HG03066 (cell line): ENCODE data around the gene SYN1.

Source experiments
- ATAC-seq: cut with Tn5 transposase; IDR thresholded peaks from one replicate; pipeline ENCODE4 v1.9.1; 2021; ENCODE audit warnings: low read depth; ENCODE audit not compliant: unreplicated experiment

Gene SYN1

DNA sequence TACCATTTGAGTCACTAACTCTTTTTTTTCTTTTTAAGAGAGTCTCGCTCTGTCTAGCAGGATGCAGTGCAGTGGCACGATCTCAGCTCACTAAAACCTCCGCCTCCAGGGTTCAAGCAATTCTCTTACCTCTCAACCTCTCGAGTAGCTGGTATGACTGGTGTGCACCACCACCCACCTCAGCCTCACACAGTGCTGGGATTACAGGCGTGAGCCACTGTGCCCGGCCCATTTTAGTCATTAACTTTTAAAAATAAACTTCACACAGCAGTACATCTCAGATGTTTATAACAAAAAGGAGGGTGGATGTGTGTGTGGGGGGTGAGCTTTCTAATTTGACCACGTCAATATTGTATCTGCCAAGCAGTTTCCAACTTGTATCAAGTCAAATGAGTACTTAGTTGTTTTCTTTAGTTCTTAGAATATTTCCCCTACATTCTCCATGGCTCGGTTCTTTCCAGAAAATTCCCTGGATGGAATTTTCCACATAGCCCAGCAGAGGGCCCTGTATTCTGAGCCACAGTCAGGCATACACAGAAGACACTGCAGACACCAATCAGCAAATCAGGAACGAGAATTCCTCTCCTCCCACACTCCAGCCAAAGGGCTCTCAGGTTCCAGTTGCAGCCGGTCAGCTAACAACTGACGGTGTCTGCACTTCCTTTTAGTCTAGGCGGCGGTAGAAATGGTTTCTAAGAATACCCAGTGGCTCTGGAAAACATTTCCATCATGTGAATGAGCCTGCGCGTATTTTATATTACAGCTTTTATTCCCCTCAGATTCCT lies 78.7 kb downstream of the SYN1 start:
- no peak for ATAC-seq

DNA sequence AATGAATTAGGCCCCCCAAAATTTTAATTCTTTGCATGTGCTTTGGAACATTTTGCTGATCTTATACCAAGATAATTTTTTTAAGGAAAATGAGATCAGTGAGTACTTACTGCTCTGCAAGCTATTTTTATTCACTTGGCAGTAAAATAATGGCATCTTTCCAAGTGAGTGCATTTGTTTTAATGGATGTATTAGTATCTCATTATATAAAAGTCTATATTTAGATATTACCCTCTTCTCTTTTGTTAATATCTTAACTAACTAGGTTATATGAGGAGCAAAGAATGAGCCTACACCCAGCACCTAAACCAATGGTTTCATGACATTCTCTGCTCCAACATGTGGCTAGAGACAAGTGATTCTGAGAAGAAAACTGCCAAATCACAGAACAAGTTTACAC lies 79.8 kb downstream of the SYN1 start:
- ATAC-seq, result no peak

DNA sequence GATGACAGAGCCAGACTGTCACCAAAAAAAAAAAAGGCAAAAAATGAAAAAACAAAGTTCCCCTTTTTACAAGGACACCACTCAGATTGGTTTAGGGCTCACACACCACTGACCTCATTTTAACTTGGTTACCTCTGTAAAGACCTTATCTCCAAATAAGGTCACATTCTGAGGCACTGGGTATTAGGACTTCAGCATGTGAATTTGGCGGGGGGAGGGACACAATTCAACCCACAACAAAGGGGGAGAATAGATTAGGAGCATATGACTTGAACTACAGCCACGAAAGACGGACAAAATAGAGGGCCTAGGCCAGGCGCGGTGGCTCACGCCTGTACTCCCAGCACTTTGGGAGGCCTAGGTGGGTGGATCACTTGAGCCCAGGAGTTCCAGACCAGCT lies 89.6 kb downstream of the SYN1 start:
- ATAC-seq, result no peak

DNA sequence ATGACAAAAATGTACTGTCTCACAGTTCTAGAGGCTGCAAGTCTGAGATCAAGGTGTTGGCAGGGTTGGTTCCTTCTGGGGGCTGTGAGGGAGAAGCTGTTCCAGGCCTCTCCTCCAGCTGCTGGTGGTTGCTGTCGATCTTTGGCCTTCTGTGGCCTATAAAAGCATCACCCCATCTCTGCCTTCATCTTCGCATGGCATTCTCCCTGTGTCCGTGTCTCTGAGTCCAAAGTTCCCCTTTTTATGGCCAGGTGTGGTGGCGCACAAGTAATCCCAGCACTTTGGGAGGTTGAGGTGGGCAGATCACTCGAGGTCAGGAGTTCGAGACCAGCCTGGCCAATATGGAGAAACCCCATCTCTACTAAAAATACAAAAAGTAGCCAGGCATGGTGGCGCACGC lies 90.1 kb downstream of the SYN1 start:
- no peak for ATAC-seq

DNA sequence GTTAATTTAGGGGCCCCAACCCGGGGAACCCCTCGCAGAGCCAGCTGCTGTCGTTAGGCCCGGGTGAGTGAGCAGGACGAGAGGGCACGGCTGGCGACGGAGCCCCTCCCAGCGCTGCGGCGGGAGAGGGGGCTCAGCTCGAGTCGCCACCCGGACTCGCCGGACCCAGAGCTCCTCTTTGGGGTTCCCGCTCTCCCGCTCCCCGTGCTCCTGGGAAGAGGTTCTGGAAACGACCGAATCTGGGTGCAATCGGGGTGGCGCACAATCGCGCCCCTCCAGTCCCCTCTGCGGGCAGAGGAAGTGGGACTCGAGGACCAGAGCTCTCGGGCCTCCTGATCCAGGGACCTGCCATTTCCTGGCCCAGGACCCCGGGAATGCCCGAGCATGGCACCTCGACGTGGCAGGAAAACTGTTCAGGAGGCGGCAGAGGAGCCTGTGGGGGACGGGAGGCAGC lies 95.9 kb downstream of the SYN1 start:
- ATAC-seq, result no peak

DNA sequence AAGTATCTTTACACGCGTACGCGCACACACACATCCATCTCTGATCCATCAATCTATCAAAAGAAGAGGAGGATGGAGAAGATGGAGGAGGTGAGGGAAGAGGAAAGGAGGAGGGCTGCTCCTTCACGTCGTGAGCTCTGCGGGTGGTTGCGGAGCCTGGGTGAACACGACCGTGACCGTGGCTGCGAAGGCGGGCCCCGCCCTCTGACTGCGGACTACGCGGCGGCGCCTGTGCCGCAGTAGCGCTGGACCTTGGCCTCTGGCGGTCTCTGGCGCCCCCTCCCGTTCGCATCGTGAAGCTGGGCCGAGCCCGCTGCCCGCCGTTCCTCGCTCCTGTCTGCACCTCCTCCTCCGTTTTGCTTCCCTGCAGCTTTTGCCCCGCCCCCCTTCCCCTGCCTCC lies 96.4 kb downstream of the SYN1 start:
- peak; percentile 94 for ATAC-seq
